LNCAP (cell line): ENCODE results near the gene MAGI1.

ENCODE experiments used
- TF ChIP-seq, protein P1 (sequence below): fragments of 450-650 bp; IDR thresholded peaks from 2 replicates; pipeline ENCODE4 v1.5.1; 2017; ENCODE audit warnings: mild to moderate bottlenecking

Gene MAGI1

GRCh38 chr3:66075281-66075680 lies 36.6 kb upstream of the MAGI1 start:
- TF ChIP-seq, protein P1, sequence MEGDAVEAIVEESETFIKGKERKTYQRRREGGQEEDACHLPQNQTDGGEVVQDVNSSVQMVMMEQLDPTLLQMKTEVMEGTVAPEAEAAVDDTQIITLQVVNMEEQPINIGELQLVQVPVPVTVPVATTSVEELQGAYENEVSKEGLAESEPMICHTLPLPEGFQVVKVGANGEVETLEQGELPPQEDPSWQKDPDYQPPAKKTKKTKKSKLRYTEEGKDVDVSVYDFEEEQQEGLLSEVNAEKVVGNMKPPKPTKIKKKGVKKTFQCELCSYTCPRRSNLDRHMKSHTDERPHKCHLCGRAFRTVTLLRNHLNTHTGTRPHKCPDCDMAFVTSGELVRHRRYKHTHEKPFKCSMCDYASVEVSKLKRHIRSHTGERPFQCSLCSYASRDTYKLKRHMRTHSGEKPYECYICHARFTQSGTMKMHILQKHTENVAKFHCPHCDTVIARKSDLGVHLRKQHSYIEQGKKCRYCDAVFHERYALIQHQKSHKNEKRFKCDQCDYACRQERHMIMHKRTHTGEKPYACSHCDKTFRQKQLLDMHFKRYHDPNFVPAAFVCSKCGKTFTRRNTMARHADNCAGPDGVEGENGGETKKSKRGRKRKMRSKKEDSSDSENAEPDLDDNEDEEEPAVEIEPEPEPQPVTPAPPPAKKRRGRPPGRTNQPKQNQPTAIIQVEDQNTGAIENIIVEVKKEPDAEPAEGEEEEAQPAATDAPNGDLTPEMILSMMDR, result no peak

GRCh38 chr3:66073464-66074141 lies 34.9 kb upstream of the MAGI1 start:
- TF ChIP-seq, protein P1, result no peak

GRCh38 chr3:66068255-66068654 lies 29.5 kb upstream of the MAGI1 start:
- TF ChIP-seq, protein P1, result no peak

DNA sequence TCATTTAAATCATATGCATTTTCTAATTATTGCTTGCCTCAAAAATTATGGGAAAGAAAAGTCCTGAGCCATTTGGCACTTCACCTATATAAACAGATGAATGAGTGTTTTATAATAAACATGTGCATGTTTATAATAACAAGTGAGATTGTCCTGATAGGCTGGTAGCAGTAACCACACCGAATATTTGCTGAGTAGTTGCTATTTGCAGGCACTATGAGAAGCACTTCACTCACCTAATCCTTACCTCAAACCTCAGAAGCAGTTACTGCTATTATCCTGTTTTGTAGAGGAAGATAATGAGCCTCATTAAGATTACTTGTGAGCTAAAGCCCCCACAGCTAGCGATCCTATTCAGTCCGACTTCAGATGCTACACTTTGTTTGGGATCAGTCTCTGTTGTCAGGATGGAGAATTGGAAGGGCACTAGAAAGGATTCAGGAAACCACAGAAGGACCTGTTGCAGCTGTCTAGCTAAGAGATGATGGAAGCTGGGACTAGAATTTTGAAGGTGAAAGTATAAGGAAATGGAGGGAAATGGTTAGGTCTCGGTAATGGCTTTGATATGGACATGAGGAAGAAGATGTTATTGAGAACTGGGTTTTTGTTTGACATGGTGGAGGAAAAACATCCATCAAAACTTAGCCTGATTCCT lies 28.4 kb upstream of the MAGI1 start:
- TF ChIP-seq, protein P1, result no peak

GRCh38 chr3:66055289-66055688 lies 16.6 kb upstream of the MAGI1 start:
- TF ChIP-seq, protein P1, result no peak

GRCh38 chr3:66053550-66054094 lies 14.9 kb upstream of the MAGI1 start:
- TF ChIP-seq, protein P1, result no peak

DNA sequence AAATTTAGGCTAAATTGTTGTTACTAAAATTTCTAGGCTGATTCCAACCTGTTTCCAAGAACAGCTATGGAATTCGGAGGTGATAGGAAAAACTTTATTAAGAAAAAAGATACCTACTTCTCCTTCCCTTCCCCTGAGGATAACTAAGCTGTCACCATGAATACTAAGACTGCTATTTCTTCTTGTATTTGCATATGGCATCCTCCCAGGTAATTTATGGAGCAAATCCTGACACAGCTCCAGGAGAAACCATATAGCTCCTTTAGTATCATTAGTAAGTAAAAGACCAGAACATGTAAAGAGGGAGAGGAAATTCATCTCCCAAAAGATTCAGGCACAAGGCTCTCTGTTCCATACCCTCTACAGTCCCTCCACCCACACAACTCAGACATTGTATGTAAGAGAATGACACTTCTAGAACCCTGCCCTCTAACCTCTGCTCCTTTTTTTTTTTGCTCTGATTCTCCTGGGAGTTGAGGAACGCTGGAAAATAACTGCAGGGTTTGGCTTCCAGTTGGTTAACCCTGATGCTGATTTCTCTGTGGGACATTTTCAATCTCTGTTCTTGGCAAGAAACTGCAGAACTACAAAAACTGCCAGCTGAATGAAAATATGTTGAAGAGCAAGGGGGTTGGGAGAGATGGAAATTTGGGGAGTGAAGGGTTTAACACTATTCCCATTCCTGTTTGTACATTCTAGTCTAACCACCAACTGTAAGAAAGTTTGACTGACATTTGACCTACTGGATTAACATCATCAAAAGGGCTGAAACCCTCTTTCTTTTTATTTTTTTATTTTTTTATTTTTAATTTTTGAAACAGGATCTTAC lies 14.2 kb upstream of the MAGI1 start:
- TF ChIP-seq, protein P1, result no peak
